Measurements from ENCODE around the gene NFS1.
"Not testable (repeated sequence)": the region's sequence is repeated elsewhere in the genome, so short reads cannot be mapped to it uniquely, and the experiment has no call there.

NFS1 gene

GRCh38 chr20:35699127-35699956, at the start of gene NFS1, which contains the start of gene ROMO1:
Gene NFS1, minus strand, starts transcription at chr20:35699352. Its CDS starts 64 bp downstream, at chr20:35699288.
Gene ROMO1, plus strand, starts transcription at chr20:35699405. Its CDS starts 228 bp downstream, at chr20:35699633.
- peak within 1 kb of the TSS; percentile 95 for H3K4me3 ChIP-seq (ENCODE audit: control insufficient read depth, low read depth, low read length)
- peak; percentile 11 for DNase-seq (ENCODE audit: low read depth)
- TF ChIP-seq, protein P1, sequence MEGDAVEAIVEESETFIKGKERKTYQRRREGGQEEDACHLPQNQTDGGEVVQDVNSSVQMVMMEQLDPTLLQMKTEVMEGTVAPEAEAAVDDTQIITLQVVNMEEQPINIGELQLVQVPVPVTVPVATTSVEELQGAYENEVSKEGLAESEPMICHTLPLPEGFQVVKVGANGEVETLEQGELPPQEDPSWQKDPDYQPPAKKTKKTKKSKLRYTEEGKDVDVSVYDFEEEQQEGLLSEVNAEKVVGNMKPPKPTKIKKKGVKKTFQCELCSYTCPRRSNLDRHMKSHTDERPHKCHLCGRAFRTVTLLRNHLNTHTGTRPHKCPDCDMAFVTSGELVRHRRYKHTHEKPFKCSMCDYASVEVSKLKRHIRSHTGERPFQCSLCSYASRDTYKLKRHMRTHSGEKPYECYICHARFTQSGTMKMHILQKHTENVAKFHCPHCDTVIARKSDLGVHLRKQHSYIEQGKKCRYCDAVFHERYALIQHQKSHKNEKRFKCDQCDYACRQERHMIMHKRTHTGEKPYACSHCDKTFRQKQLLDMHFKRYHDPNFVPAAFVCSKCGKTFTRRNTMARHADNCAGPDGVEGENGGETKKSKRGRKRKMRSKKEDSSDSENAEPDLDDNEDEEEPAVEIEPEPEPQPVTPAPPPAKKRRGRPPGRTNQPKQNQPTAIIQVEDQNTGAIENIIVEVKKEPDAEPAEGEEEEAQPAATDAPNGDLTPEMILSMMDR (IDR thresholded peaks at IDR 0.05; ENCODE audit: control insufficient read depth, insufficient read depth, low read depth, low read length, missing control alignments): peak; percentile 9

- not testable (repeated sequence) for H3K4me3 ChIP-seq (ENCODE audit: control insufficient read depth, low read depth, low read length); DNase-seq (ENCODE audit: low read depth)
Observed at GRCh38 chr20:35744492-35744841, 45.3 kb upstream of the NFS1 start.

DNA sequence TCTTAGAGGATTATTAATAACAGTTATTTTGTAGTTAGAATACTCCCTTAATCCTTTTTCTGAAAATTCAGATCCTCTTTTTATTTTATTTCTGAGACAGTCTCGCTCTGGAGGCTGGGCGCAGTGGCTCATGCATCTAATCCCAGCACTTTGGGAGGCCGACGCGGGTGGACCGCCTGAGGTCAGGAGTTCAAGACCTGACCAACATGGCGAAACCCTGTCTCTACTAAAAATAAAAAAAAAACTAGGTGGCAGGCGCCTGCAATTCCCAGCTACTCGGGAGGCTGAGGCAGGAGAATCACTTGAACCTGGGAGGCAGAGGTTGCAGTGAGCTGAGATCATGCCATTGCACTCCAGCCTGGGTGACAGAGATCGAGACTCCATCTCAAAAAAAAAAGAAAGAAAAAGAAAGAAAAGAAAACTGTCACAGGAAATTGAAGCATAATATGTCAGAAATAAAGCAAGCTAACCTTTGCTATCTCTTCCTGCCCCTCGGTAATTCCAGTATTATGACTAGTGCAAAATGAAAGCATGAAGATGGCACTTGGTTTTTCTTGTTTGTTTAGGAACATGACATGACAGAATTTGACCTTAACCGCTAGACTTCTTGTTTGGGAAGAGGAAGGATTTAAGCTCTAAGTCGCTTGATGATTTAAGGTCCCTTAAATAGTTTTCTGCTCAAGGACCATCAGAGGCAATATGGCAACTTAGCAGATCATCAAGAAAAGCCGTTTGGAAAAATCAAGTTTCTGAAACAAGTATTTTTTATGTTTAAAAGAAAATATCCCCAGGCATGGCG, 44.7 kb upstream of the NFS1 start:
- no peak for DNase-seq (ENCODE audit: low read depth)
- TF ChIP-seq, protein P1 (IDR thresholded peaks at IDR 0.05; ENCODE audit: control insufficient read depth, insufficient read depth, low read depth, low read length, missing control alignments): no peak
- H3K4me3 ChIP-seq (ENCODE audit: control insufficient read depth, low read depth, low read length): no peak overlapping the region

- H3K4me3 ChIP-seq (ENCODE audit: control insufficient read depth, low read depth, low read length): peak overlapping the region; percentile 65
- TF ChIP-seq, protein P1 (IDR thresholded peaks at IDR 0.05; ENCODE audit: control insufficient read depth, insufficient read depth, low read depth, low read length, missing control alignments): no peak
- no peak for DNase-seq (ENCODE audit: low read depth)
Observed at GRCh38 chr20:35742741-35743523, 43.8 kb upstream of the NFS1 start.

DNA sequence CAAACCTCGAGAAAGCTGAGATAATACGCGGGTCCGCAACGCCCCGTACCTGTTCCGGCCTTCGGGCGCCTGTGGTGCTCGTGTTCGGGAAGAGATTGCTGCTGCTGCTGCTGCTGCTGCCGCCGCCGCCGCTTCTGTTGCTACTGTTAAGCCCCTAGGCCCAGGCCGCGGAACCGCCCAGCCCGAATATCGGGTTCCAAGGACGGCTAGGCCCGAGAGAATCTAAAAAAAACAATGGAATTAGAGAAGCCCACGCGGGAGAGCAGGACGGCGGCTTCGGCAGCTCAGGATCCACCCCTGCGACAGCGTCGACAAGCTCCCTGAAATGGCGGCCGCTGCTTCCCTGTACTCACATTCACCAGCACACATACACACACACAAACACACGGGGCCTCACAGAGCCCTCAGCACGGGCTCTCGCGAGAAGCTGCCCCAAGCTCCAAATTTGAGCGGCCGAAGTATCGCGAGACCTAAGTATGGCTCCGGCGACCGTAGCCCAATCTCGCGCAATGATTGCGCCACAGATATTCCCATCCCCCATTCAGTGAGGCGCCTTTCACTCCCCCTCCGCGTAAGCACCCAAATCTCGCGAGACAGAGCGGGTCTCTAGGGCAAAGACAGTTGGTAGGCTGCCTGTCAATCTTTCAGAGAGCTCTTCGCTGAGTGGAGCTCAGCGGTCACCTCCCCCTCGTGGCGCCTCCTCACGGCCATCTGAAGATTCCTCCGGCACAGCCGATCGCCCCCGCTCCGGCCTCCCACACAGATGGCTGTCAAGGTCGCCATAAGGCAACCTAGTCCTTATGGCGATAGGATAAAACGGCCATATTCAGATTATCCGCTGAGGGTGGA, 43.0 kb upstream of the NFS1 start, which contains the start of gene RBM39:
TSS of gene RBM39 (minus strand) at position 369 of the 849 bp plus-strand sequence. CDS start 1,386 bp downstream, outside the sequence.
- DNase-seq (ENCODE audit: low read depth): peak; percentile 100
- H3K4me3 ChIP-seq (ENCODE audit: control insufficient read depth, low read depth, low read length): peak within 1 kb of the TSS; percentile 75

More for the DNA sequence above, 43.0 kb upstream of the NFS1 start, which contains the start of gene RBM39:
- TF ChIP-seq, protein P1 (IDR thresholded peaks at IDR 0.05; ENCODE audit: control insufficient read depth, insufficient read depth, low read depth, low read length, missing control alignments): peak; percentile 46

Measured in AG09309 (cell line).